B cell (primary cell): Measurements from ENCODE around the gene METTL9.
"Not testable (repeated sequence)": the region's sequence is repeated elsewhere in the genome, so short reads cannot be mapped to it uniquely, and the experiment has no call there.

Source experiments
- EZH2 ChIP-seq: IDR thresholded peaks from 2 replicates; pipeline ENCODE4 v1.6.1; 2012; ENCODE audit warnings: borderline replicate concordance, low read depth, mild to moderate bottlenecking, moderate library complexity, low read length; ENCODE audit not compliant: insufficient read depth, poor library complexity, severe bottlenecking
- TF ChIP-seq, protein P1 (sequence below): fragments of 200-600 bp; IDR thresholded peaks from one replicate; pipeline ENCODE4 v1.8.0; 2022; ENCODE audit warnings: antibody characterized with exemption, mild to moderate bottlenecking

DNA sequence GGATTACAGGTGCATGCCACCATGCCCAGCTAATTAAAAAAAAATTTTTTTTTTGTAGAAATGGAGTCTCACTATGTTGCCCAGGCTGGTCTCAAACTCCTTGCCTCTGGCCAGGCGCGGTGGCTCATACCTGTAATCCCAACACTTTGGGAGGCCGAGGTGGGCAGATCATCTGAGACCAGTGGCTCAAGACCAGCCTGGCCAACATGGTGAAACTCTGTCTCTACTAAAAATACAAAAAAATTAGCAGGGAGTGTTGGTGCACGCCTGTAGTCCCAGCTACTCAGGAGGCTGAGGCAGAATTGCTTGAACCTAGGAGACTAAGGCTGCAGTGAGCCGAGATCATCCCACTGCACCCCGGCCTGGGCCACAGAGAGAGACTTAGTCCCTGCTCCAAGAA lies 19.2 kb upstream of the METTL9 start:
- TF ChIP-seq, protein P1, sequence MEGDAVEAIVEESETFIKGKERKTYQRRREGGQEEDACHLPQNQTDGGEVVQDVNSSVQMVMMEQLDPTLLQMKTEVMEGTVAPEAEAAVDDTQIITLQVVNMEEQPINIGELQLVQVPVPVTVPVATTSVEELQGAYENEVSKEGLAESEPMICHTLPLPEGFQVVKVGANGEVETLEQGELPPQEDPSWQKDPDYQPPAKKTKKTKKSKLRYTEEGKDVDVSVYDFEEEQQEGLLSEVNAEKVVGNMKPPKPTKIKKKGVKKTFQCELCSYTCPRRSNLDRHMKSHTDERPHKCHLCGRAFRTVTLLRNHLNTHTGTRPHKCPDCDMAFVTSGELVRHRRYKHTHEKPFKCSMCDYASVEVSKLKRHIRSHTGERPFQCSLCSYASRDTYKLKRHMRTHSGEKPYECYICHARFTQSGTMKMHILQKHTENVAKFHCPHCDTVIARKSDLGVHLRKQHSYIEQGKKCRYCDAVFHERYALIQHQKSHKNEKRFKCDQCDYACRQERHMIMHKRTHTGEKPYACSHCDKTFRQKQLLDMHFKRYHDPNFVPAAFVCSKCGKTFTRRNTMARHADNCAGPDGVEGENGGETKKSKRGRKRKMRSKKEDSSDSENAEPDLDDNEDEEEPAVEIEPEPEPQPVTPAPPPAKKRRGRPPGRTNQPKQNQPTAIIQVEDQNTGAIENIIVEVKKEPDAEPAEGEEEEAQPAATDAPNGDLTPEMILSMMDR, result not testable (repeated sequence)
- TF ChIP-seq EZH2, result not testable (repeated sequence)
